NCI-H1105 (cell line): ENCODE results near the gene WNK4.
A peak's percentile ranks its signal among the peaks of the same experiment; 100 is the strongest.
"Not testable (repeated sequence)": the region's sequence is repeated elsewhere in the genome, so short reads cannot be mapped to it uniquely, and the experiment has no call there.

ENCODE experiments used
- DNase-seq: peaks from one replicate; lab custom pipeline; 2025; lab: John Stamatoyannopoulos, UW

Gene WNK4

DNA sequence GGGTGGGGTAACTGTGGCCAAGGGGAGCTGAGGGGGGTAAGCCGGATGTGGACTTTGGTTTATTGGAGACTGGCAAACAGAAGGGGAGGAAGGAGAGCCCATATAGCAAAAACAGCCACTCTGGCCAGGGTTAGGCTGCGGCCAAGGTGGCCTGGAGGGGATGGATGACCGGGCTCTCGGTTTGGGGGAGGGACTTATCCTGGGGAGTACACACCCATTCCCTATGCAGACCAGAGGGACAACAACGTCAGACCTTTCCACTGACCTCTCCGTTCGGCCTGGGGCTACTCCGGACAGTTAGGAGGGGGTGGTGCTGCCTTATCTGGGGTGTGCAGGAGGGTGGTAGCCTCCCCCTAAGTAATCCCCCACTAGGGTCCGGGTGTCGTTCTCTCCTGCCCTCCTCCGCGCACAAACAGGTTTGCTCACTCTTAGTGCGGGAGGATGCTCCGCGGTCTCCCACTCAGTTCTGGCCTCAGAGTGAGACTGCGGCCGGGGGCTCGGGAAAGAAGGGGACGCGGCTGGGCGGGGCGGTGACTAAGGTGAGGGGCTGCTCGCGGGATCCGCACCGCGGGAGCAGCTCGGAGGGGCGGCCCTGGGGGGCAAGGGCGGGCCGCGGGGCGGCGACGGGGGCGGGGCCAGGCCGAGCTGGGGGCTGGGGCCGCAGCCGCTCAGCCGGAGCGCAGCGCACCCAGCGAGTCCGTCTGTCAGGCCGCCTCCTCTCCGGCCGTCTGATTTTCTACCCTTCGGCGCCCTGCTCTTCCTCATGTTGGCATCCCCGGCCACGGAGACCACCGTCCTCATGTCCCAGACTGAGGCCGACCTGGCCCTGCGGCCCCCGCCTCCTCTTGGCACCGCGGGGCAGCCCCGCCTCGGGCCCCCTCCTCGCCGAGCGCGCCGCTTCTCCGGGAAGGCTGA is at the start of gene WNK4:
TSS of gene WNK4 (plus strand) at position 675 of the 915 bp plus-strand sequence. CDS start at position 764, 89 bp downstream.
- peak; percentile 8 for DNase-seq

DNA sequence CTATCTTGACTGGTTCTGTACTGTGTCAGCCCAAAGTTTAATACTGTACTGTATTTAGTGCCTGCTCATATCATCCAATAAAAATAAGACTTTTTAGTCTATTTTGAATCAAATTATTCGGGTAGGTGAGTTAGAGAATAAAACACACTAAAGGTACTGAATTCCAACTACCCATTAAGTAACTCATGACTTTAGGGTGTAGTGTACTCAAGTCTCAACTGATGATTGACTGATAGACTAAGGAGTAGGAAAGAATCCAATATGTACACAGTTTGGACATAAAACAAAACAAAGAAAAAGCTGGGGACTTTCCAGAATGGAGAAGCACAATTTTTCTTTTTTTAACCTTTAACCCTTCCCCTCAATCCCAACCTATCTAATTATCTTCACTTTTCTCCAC is 39.7 kb upstream of the WNK4 start:
- DNase-seq = no peak

DNA sequence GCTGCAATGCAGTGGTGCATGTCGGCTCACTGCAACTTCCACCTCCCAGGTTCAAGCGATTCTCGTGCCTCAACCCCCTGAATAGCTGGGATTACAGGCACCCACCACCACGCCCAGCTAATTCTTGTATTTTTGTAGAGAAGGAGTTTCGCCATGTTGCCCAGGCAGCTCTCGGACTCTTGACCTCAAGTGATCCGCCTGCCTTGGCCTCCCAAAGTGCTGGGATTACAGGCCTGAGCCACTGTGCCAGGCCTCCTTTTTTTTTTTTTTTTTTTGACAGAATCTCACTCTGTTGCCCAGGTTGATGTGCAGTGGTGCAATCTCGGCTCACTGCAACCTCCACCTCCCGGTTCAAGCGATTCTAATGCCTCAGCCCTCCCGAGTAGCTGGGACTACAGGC is 37.5 kb upstream of the WNK4 start:
- DNase-seq = not testable (repeated sequence)

DNA sequence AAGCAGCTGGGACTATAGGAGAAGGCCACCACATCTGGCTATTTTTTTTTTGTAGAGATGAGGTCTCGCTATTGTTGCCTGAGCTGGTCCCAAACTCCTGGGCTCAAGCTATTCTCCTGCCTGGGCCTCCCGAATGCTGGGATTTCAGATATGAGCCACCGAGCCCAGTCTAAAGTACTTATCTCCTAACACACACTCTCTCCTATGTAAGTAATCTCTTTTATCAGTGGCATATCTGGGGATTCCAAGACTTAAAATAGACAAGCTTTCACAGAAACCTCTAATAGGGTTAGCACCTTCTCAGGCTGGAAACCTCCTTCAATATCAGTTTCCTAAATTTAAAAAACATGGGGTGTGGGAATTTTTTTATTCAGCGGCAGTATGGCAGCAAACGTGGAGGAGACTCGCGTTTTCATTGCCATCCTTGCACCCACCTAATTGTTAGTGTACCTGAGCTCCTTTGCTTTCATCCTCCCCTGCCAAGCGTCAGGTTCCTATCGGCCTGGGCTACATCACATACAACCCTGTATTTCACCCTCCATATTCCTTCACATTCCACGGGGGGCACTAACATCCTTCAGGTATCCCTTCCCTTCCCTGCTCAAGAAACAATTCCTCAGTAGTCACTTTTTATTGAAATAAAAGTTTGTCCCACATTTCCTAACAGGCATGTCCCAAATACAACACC is 36.7 kb upstream of the WNK4 start:
- no peak for DNase-seq

DNA sequence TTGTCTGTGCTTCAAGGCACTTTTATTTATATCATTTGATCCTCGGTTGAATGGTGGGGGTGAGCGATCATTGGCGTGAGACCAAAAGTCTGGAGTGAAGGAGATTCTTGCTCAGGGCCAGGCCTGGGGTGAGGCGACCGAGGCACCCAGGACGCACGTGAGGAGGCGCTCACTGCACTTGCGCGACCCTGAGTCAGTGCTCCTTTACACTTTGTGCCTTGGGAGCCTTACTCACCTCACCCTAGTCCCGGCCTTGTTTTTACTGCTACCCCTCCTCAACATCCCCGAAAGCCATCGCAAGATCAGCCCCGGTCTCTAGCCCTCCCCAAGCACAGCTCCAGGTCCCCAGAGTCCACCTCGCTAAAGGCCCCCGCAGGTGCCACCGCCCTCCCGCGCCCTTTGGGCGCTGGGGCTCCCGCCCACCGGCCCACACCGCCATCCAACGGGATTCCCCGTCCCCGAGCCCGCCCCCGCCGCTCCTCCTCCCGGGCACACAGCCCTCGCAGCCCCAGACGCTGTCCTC is 36.1 kb upstream of the WNK4 start:
- peak; percentile 59 for DNase-seq

DNA sequence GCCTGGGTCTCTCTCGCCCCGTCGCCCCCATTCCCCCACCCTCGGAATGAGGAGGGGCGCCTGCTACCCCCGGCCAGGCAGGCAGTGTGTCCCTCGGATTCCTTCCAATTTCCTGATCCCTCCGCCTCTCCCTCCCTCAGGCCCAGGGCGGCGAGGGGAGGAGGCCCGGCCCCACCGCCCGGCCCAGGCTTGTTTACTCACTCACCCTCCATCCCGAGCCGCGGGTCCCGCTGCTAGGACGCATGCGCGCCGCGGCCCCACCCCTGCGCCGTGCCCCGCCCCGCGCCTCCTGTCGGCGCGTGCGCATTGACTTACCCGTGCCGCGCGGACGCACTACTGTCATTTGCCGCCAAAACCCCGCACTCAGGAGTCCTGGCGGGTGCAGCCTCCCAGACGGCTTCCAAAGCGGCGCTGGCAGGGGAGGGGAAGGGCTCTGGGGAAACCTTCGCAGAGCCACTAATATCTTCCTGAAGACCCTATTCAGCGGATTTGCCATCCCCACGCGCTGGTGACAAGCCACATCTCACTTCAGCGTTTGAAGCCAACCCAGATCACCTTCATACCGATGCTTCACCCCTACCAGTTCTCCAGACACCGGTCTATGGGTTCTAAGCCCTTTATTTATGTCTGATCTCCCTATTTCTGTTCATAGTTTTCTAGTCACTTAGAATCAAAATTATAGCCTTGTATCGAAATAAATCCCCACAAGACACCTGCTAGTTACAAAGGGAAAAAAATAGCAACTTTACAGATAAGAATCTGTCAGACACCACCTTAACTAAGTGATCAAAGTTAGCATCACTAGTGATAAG is 35.4 kb upstream of the WNK4 start, which contains the start of gene EZH1:
TSS of gene EZH1 (minus strand) at position 235 of the 812 bp plus-strand sequence. CDS start 16,099 bp downstream, outside the sequence.
- peak; percentile 87 for DNase-seq

DNA sequence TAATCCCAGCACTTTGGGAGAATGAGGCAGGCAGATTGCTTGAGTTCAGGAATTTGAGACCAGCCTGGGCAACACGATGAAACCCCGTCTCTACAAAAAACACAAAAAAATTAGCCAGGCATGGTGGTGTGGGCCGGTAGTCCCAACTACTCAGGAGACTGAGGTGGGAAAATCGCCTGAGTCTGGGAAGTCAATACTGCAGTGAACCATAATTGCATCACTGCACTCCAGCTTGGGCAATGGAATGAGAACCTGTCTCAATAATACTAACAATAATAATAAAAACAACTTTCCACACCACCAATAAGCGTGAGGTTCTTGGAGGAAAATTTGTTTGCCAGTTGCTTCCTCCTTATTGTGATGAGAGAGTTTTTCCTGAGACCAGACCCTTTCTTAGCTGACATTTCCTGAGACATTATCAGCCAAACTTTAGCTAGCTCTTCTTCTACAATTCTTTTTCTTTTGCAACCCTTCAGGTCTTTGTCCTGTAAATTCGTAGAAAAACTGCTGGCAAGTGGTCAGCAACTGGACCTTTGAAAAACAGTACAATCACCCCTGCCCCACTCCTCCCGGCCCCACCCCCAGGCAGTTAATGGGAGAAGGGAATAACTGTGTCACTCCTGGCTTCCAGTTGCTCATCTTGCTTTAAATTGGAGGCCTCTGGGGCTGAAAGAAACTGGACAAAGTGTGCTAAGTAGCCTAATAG is 32.1 kb upstream of the WNK4 start:
- no peak for DNase-seq

DNA sequence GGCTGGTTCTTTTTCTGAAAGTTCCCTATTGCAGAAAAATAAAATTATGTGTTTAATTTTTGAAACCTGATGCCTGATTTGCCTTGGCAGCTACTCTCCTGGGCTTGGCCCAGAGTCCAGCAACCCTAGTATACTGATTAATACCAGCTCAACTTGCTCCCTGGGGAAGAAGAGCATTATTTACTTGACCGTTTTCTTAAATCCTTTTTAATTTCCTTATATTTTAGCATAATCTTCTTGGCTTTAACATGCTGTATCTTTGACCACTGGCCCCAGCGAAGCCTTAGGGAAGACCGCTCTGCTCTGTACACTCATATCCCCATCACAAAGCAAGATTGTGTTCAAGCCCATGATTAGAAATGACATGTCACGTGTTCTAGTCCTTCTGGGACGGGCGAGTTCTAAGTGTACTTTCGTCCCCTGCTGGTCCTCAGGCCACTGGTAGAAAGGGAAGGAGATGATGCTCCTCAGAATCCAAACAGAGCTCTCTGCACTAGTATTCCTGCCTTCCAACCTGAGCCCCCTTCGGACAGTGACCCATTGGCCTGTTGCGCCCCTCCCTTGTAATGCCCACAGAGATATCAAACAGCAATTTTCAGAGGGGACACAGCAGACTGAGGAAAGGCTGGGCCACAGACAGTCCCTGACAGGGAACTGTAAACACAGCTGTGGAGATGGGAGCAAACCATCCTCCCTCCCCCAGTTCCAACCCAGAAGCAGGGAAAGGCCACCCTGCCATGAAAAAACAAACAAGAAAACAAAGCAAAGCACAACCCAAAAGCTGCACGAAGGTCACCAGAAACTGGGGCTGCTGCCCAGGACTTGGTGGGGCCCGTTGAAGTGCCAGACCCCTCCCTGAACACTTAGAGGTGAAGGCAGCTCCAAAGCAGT is 31.3 kb upstream of the WNK4 start:
- no peak for DNase-seq

DNA sequence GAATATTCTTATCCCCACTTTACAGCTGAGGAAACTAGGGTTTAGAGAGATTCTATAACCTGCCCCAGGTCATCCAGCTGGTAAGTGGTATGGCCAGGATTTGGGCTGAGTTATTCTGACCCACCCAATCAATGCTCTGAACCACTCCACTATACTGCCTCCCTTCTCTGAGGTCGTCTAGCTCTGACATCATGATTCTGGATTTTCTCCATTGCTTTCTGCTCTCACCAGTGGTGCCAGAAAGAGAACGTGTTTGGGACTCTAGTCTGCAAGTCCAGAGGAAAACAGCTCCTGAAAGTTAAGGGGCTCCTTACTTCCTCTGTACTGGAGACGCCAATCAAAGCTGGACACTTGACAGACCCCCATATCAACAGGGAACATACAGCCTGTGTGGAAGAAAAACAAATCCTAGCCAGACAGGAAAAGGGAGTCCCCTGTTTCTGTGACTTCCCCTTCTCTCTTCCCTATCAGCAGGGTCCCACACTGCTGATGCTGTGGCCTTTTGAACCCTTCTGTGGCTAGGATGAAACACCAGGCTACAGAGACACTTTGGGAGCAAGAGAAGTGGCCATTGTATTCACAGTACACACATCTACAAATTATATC is 29.6 kb upstream of the WNK4 start:
- DNase-seq = no peak

DNA sequence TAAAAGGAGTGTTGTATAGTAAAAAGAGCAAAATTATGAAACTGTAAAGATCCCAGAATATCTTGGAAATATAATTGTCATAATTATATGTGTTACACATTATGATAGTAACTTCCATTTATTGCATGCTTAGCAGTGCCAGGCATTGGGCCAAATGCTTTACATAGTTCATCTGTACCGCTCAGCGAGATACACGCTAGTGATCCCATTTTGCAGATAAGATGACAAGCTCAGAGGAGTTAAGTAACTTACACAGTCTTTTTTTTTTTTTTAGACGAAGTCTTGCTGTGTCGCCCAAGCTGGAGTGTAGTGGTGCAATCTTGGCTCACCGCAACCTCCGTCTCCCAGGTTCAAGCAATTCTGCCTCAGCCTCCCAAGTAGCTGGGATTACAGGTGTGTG is 28.8 kb upstream of the WNK4 start:
- no peak for DNase-seq

DNA sequence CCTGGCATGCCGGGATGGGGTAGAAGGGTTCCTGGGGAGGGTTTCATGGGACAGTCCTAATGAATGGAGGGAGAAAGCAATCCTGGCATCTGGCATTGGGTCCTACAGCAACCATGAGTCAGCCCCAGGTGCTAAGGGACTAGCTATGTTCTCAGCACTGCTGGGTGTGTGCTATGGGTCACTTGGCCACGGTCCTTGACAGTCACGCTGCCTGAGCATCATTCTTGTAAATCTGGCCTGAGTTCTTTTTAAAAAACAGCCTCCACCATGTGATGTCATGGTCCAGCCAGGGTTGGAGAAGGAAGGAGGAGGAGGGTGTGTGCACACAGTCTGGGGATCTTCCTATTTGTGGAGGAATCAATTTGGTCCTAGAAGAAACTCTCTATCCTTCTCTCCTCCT is 25.6 kb upstream of the WNK4 start:
- DNase-seq = no peak

DNA sequence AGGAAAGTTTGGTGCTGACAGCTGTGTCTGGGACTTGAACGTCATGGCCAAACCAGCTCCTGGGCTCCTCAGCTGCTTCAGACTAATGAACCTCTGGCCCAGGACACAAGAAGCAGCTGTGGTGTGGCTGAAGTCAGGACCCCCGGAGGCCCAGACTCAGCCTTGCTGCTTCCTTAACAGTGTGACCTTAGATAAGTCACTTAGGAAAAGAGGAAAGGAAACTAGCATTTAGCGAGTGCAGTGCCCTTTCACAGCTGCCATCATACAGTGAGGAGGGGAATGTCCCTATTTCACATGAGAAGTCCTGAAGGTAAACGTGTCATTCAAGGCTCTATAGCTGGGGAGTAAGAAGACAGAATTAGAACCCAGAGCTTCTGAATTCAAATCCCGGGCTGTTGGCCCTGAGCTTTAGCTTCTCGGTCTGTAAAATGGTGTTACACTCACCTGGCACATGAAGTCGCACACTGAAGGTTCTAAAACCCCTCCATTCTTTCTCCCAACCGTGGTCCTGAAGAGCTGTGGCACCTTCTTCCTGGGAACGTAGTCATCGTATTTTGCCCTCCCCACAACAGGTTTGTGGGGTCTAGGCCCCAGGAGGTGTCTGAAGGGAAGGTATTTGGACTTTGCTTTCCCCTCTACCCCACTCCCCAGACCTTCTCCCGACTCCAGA is 20.3 kb upstream of the WNK4 start:
- DNase-seq = no peak

DNA sequence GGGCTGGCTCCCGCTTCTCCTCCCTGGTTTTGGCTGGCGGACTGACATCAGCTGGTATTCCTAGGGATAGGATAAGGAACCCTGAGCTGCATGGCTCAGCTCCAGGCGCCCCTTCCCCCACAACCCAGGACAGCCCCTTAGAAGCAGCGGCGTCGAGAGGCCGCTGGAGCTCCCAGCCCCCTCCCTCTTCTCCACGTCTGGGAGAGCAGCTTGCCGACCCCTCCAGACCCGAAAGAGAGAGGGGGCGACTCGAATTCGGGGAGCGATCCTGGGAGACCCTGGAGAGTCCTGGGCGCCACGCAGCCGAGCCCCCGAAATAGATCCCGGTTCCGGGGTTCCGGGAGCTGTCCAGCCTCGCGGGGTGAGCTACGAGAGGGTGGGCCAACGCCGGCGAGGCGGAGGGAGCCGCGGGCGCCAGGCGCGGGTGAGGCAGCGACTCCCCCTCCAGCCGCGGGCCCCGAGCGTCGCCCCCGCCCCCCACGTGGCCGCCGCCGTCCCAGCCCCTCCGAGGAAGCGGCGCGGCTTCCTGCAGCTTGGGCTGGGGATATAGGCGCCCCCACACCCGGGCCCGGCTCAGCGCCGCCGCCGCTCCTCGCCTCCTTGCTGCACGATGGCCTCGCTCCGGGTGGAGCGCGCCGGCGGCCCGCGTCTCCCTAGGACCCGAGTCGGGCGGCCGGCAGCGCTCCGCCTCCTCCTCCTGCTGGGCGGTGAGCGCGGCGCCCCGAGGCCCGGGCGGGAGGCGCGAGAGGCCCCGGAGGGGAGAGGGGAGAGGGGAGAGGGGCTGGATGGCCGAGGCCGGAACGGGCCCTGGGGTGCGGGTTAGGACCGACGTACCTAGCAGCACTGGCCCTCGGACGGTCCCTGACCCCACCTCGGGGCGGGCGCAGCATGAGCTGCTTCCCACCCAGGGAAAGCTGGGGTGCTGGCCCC is 19.5 kb upstream of the WNK4 start, which contains the start of gene RAMP2:
TSS of gene RAMP2 (plus strand) at position 576 of the 930 bp plus-strand sequence. CDS start at position 611, 35 bp downstream.
- DNase-seq = peak; percentile 20

DNA sequence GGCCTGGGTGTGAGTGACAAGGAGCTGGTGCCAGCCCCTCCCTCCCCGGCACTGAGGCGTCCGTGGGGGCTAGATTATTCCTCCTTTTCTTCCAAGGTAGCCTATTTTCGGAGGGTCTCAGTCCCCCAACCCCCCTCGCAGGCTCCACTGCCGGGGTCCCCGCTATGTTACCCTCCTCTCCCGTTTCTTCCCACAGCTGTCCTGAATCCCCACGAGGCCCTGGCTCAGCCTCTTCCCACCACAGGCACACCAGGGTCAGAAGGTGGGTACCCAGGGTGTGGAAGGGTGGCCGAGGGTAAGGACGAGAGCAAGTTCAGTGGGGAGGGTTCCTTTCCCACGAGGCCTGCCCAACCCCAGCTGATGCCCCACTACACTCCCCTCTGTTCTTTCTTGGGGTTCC is 18.8 kb upstream of the WNK4 start:
- DNase-seq = no peak

DNA sequence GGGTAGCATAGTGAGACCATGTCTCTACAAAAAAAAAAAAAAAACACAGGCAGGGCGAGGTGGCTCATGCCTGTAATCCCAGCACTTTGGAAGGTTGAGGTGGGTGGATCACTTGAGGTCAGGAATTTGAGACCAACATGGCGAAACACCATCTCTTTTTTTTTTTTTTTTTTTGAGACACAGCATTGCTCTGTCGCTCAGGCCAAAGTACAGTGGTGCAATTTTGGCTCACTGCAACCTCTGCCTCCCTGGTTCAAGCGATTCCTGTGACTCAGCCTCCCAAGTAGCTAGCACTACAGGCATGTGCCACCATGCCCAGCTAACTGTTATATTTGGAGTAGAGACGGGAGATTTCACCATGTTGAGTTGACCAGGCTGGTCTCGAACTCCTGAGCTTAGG is 14.3 kb upstream of the WNK4 start:
- no peak for DNase-seq

DNA sequence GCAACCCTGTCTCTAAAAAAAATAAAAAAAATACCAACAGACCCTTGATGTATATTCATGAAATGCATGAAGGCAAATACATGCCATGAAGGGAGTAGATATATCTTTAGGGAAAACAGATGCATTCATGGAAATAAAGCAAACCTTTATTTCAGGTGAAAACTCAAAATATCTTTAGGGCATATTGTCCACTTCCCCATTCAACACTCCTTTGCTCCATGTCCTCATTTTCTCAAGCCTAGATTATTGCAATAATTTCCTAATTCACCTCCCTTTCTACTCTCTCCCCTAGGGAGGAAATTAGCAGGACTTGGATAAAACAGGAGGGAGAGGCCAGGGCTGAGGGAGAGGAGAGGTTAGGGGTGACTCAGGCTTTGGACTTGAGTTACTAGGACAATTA is 12.9 kb upstream of the WNK4 start:
- no peak for DNase-seq

DNA sequence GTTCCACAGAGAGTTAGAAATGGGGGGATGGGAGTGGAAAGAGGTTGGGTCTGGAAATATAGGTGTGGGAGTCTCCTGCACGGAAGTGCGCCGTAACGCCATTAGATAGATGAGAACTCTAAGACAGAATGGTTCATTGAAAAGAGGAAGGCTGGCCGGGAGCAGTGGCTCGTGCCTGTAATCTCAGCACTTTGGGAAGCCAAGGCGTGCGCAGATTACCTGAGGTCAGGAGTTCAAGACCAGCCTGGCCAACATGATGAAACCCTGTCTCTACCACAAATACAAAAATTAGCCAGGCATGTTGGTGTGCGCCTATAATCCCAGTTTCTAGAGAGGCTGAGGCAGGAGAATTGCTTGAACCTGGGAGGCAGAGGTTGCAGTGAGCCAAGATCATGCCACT is 12.4 kb upstream of the WNK4 start:
- DNase-seq = not testable (repeated sequence)

DNA sequence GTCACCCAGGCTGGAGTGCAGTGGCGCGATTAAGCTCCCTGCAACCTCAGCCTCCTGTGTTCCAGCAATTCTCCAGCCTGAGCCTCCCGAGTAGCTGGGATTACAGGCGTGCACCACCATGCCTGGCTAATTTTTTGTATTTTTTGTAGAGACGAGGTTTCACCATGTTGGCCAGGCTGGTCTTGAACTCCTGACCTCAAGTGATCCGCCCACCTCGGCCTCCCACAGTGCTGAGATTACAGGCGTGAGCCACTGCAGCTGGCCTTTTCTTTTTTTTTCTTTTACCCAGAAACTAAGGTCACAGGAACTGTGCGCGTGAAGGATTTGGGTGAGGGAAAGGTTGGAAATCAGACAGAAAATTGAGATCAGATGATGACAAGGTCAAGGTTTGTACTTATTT is 10.4 kb upstream of the WNK4 start:
- not testable (repeated sequence) for DNase-seq
